OCI-LY7 (cell line): ENCODE data around the gene CSPG4. TPM values are rescaled to one million over a fixed set of nuclear protein-coding genes. Genes with fewer than 3 reads are reported as not detected.
"Not testable (repeated sequence)": the region's sequence is repeated elsewhere in the genome, so short reads cannot be mapped to it uniquely, and the experiment has no call there.

ENCODE experiments used
- BruUV-seq: library from RNA; stranded (reverse); fragments of 400-500 nt; replicated peaks from 2 replicates; lab custom pipeline; 2021; lab: Mats Ljungman, UMichigan
- CTCF ChIA-PET: fragments of 300-600 bp; sonication (Branson Sonifier 250); formaldehyde crosslinking; loops from one replicate; lab custom pipeline; 2022; ENCODE audit warnings: antibody characterized with exemption; ENCODE audit not compliant: unreplicated experiment; lab: Charles Lee
- POLR2A ChIA-PET: fragments of 300-600 bp; sonication (Branson Sonifier 250); formaldehyde crosslinking; loops from one replicate; lab custom pipeline; 2022; ENCODE audit warnings: antibody characterized with exemption; lab: Charles Lee
- DNase-seq: peaks from one replicate; pipeline ENCODE4 v3.0.0-alpha.2; 2015; ENCODE audit warnings: low spot score
- H2AFZ ChIP-seq: fragments of 200-600 bp; sonication (generic), shearing (Covaris generic); 2 replicates; pipeline ENCODE4 v1.6.1; 2014; ENCODE audit warnings: mild to moderate bottlenecking, antibody characterized with exemption, low read length, moderate library complexity
- H3K27ac ChIP-seq: fragments of 200-600 bp; sonication (generic); 2 replicates; pipeline ENCODE4 v1.5.1; 2014; ENCODE audit warnings: mixed run types, low read depth, mild to moderate bottlenecking, moderate library complexity, low read length, inconsistent platforms; ENCODE audit not compliant: poor library complexity, severe bottlenecking
- H3K36me3 ChIP-seq: fragments of 200-600 bp; sonication (generic); 2 replicates; pipeline ENCODE4 v1.6.1; 2014; ENCODE audit warnings: mild to moderate bottlenecking, antibody characterized with exemption, low read length, moderate library complexity, mixed read lengths; ENCODE audit not compliant: insufficient read depth
- H3K4me1 ChIP-seq: fragments of 200-600 bp; sonication (generic); 2 replicates; pipeline ENCODE4 v1.5.1; 2014; ENCODE audit warnings: mild to moderate bottlenecking, low read length; ENCODE audit not compliant: insufficient read depth, poor library complexity, severe bottlenecking
- H3K4me2 ChIP-seq: fragments of 200-600 bp; sonication (generic); 2 replicates; pipeline ENCODE4 v1.6.1; 2014; ENCODE audit warnings: mild to moderate bottlenecking, low read length
- H3K4me3 ChIP-seq: fragments of 200-600 bp; sonication (generic); 2 replicates; pipeline ENCODE4 v1.5.1; 2014; ENCODE audit warnings: mild to moderate bottlenecking, low read depth, low read length; ENCODE audit not compliant: poor library complexity, severe bottlenecking
- H3K79me2 ChIP-seq: fragments of 200-600 bp; sonication (generic); 2 replicates; pipeline ENCODE4 v1.6.1; 2016; ENCODE audit warnings: low read depth, mild to moderate bottlenecking, low read length, moderate library complexity, mixed read lengths; ENCODE audit not compliant: insufficient read depth
- H3K9me2 ChIP-seq: fragments of 200-600 bp; sonication (generic); 2 replicates; pipeline ENCODE4 v1.6.1; 2016; ENCODE audit warnings: mild to moderate bottlenecking, low read length, mixed read lengths; ENCODE audit not compliant: insufficient read depth
- H3K9me3 ChIP-seq: fragments of 200-600 bp; sonication (generic); 2 replicates; pipeline ENCODE4 v1.6.1; 2014; ENCODE audit warnings: mild to moderate bottlenecking, mixed run types, low read length, mixed read lengths
- H4K20me1 ChIP-seq: fragments of 200-600 bp; sonication (generic); 2 replicates; pipeline ENCODE4 v1.6.1; 2014; ENCODE audit warnings: mild to moderate bottlenecking, antibody characterized with exemption, low read length, moderate library complexity, mixed read lengths; ENCODE audit not compliant: insufficient read depth
- EZH2phosphoT487 ChIP-seq: fragments of 200-600 bp; sonication (generic); IDR thresholded peaks from 2 replicates; pipeline ENCODE4 v1.6.1; 2018; ENCODE audit warnings: low read depth, borderline replicate concordance, mild to moderate bottlenecking, mixed run types, antibody characterized with exemption, low read length, moderate library complexity, mixed read lengths
- intact Hi-C: fragments of 100-400 bp; cut with micrococcal nuclease; formaldehyde crosslinking; loops from one replicate; pipeline ENCODE4 v1.10.0; 2022; ENCODE audit not compliant: unreplicated experiment
- total RNA-seq, 2 experiments: library from RNA; depleted of rRNA in 1 of 2; stranded (reverse); fragments of >200 nt in 1 of 2; shearing (Covaris generic) in 1 of 2; gene quantifications; 2 replicates each; pipeline ENCODE4 v1.2.3, GENCODE V29; 2014 to 2022
- TF ChIP-seq, protein P1 (sequence below): fragments of 200-600 bp; sonication (generic); conservative IDR thresholded peaks from 2 replicates; pipeline ENCODE4 v1.5.1; 2014; ENCODE audit warnings: mild to moderate bottlenecking, antibody characterized with exemption, low read length, moderate library complexity, mixed read lengths

CSPG4 gene
- total RNA-seq, 2 experiments from 2014 or later, result not detected

DNA sequence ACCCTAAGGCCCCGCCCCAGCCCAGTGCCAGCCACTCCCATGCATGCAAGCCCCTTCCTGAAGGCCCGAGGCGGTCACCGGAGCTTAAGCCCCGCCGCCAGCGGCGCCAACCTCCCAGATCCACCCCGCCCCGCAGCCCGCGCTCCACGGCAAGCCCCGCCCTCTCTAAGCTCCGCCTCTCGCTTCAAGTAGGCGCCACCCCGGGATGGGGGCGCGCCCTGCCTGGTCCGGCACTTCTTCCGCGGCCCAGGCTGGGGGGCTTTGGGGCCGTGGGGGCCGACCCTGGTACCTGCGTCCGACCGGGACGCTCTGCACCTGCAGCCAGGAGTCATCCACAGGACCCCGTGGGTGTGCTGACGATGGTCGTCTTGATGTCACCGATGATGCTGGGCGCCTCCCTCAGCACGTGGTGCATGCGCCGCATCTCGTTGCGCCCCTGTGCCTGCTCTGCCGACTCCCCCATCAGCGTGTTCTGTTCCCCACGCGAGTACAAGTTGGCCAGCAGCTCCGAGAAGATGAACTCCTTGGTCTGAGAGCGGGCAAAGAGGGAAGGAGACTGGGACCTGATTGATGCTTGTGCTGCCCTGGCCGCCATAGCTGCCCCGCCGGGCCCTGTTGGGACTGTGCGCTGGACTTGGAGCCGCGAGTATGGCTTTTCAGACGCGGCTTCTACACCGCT lies 26.1 kb upstream of the CSPG4 start:
- H2AFZ ChIP-seq, result peak overlapping the region; percentile 96
- no peak overlapping the region for H3K27ac ChIP-seq
- CTCF ChIA-PET, result interaction anchor here (0.6 kb wide), 2 partner anchors 18 to 186 kb away, joined by 3 read pairs; no protein-coding TSS in a partner anchor
- H3K4me1 ChIP-seq, result no peaks in the 10 kb centered on the region
- H3K36me3 ChIP-seq, result no peaks in the 10 kb centered on the region
- no peaks in the 10 kb centered on the region for H4K20me1 ChIP-seq
- H3K9me3 ChIP-seq, result 0 out of 2 replicates have a peak, but pooled peaks cover 3% of the 10 kb centered on the region
- intact Hi-C loops, result no loop called here
- no peaks in the 10 kb centered on the region for H3K9me2 ChIP-seq
- DNase-seq, result peak; percentile 90
- no TSS peak for BruUV-seq
- POLR2A ChIA-PET, result interaction anchor here (0.6 to 1.0 kb wide), 6 partner anchors 57 to 1314 kb away, joined by 3 read pairs; no protein-coding TSS in a partner anchor
- H3K79me2 ChIP-seq, result no peaks in the 10 kb centered on the region
- H3K4me3 ChIP-seq, result peak overlapping the region; percentile 72
- TF ChIP-seq, protein P1, sequence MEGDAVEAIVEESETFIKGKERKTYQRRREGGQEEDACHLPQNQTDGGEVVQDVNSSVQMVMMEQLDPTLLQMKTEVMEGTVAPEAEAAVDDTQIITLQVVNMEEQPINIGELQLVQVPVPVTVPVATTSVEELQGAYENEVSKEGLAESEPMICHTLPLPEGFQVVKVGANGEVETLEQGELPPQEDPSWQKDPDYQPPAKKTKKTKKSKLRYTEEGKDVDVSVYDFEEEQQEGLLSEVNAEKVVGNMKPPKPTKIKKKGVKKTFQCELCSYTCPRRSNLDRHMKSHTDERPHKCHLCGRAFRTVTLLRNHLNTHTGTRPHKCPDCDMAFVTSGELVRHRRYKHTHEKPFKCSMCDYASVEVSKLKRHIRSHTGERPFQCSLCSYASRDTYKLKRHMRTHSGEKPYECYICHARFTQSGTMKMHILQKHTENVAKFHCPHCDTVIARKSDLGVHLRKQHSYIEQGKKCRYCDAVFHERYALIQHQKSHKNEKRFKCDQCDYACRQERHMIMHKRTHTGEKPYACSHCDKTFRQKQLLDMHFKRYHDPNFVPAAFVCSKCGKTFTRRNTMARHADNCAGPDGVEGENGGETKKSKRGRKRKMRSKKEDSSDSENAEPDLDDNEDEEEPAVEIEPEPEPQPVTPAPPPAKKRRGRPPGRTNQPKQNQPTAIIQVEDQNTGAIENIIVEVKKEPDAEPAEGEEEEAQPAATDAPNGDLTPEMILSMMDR, result no peak
- TF ChIP-seq EZH2phosphoT487, result no peak
- peak overlapping the region; percentile 93 for H3K4me2 ChIP-seq

DNA sequence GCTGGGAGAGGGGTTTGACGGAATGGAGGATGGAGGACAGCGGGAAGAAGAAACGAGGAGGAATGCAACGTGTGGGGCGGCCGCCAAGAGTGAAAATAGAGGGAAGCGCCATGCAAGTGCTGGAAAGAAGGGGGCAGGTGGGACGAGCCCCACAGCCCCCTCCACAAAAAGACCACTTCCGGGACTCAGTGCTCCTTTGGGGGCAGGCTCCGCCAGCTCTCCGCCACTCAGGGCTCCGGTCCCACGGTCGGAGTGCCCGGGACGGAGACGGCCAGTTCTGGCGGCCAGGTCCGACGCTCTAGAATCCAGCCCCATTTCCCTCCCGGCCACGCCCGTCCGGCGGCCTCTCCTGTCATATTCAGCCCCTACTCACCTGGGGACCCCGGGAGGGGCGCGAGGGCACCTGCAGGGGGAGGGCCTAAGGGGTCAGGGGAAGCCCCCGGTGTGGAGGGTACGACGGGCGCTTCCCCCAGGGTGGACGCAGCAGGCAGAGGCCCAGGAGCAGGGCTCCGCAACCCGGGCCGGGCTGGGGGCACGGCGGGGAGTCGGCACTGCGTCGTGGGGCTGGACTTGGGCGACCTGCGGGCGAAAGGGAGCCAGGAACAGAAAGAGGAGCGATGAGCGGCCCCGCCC lies 25.5 kb upstream of the CSPG4 start:
- Histone ChIP-seq H3K9me2 (no peaks in the 10 kb centered on the region), H3K36me3 (no peaks in the 10 kb centered on the region), H3K9me3 (no peaks in the 10 kb centered on the region), H2AFZ (peak overlapping the region; percentile 96), H3K4me1 (no peaks in the 10 kb centered on the region), H3K4me3 (peak overlapping the region; percentile 72), H3K27ac (no peak overlapping the region), H3K79me2 (no peaks in the 10 kb centered on the region), H4K20me1 (no peaks in the 10 kb centered on the region), H3K4me2 (peak overlapping the region; percentile 93)
- BruUV-seq, result no TSS peak
- TF ChIP-seq, protein P1, result no peak
- no peak for TF ChIP-seq EZH2phosphoT487
- DNase-seq, result no peak
- CTCF ChIA-PET, result no interaction called here
- POLR2A ChIA-PET, result interaction anchor here (0.6 to 1.0 kb wide), 4 partner anchors 319 to 1314 kb away, joined by 3 read pairs; no protein-coding TSS in a partner anchor
- intact Hi-C loops, result no loop called here

DNA sequence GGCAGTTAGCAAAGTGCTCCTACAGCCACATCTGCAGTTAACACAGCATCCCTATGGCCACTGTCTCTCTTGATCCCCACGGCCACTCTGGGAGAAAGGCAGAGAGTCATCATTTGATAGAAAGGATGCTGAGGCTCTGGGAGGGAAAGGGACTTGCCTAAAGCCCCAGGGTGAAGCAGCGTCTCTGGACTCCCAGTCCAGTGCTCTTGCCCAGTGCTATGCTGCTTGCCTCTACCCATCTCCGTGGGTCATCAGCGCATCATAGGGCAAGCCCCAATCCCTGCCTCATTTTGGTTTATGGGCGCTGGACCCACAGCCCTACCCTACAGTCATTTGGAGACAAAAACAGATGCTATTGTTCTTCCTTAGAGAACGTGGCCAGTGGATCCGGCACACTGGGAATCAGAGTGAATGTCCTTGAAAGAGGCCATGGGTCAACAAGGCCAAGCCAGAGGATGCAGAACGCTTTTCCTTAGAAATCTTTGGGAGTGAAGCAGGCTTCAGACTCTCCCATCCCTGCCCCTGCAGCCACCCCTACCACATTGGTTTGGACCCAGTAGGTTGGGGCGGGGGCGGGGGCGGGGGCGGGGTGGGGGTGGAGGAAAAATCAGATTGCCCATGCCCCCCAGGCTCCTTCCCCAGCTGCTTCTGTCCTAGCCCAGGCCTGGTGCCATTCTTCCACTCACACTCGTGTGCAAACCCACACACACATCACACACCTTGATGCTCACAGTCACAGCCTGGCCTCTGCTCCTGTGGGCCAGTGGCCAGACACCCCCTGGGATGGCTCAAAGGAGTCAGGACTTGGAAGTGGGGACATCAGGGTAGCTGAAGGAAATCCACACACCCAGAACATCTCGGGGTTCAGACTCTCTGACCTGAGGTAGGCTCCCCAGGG lies 24.7 kb upstream of the CSPG4 start:
- H3K4me1 ChIP-seq, H4K20me1 ChIP-seq, BruUV-seq, H3K27ac ChIP-seq, H3K36me3 ChIP-seq, H3K9me2 ChIP-seq, H3K79me2 ChIP-seq, H3K9me3 ChIP-seq, POLR2A ChIA-PET, H2AFZ ChIP-seq, CTCF ChIA-PET, DNase-seq, intact Hi-C loops: not testable (repeated sequence)
- peak overlapping the region; percentile 72 for H3K4me3 ChIP-seq
- peak overlapping the region; percentile 93 for H3K4me2 ChIP-seq
